AG20443 (cell line): ENCODE measurements around the gene RGPD8.
A peak's percentile ranks its signal among the peaks of the same experiment; 100 is the strongest.
"Not testable (repeated sequence)": the region's sequence is repeated elsewhere in the genome, so short reads cannot be mapped to it uniquely, and the experiment has no call there.

Experiments
- DNase-seq: peaks from one replicate; pipeline ENCODE4 v3.0.0; 2012; ENCODE audit warnings: low spot score, mixed read lengths

Gene RGPD8

GRCh38 chr2:112433480-112433879, at the start of gene RGPD8:
RGPD8 (minus strand) TSS chr2:112433645; CDS start chr2:112433453, 192 bp downstream.
- DNase-seq = peak; percentile 61

DNA sequence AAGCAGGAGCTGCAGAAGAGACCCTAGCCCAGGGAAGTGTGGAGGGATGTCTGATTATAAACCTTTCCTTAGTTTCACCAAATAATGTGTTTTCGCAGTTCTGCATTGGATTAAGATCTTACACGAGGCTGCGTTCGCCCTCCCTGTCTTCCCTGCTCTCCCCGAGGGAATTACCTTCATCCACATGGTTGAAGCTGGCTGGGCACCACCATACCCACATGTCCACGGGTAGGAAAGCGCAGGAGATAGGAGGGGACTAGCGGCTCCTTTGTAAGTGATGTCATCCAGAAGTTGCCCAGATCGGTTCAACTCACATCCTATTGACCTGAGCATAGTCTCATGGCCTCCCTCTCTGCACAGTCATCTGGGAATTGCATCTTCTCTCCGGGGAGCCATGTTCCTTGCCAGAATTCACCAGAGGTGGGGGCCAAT, 49.6 kb upstream of the RGPD8 start:
- peak; percentile 55 for DNase-seq

- peak; percentile 50 for DNase-seq
These were observed 49.0 kb upstream of the RGPD8 start for GRCh38 chr2:112482309-112483041.

- DNase-seq = peak; percentile 93
These were observed 48.2 kb upstream of the RGPD8 start, which contains the start of gene TTL for GRCh38 chr2:112481528-112482233. TTL (plus strand) TSS chr2:112482156; CDS start chr2:112482345, 189 bp downstream.

DNA sequence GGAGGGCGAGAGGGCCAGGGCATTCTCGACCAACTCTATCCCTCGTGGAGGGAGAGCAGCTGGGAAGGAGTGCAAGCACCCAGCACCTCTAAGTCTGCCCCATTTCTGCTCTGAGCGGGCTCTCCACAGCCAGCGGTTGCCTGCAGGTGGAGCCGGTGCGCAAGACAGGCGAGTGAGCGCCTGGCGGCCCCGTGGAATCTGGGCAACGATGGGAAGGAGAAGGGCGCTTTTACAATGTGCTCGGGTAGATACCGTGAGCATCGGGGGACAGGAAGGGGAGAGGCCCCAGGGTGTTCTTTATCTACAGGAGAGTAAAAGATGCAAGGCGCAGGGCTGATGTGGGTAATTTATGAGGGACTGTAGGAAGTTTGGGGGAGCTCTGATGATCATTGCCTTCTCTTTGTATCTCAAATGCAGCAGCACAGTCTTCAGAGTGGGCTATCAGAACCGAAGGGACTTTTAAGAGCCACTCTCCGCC, 47.6 kb upstream of the RGPD8 start:
- peak; percentile 93 for DNase-seq

DNA sequence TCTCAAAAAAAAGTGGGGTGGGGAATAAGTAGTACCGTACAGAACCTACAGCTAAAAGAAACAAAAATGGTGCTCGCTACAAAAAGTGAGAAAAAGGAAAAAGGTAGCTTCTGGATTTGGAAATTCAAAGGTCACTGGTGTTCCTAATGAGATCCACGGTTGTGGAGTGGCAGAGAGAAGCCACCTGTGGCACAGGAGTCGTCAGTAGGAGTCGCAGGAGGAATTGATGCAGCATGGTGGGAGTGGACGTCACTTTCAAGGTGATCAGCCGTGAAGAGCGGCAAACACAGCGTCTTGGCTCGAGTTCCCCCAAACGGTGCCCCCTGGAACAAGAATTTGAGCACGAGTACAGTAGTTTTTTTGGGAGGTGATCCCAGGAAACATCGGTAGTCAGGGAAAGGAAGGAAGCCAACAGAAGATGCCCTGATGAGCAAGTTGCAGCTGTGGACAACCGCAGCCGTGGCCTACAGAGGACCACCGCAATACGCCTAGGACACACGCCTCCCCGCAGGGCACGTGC, 47.1 kb upstream of the RGPD8 start:
- no peak for DNase-seq

GRCh38 chr2:112476434-112476833, 43.0 kb upstream of the RGPD8 start:
- DNase-seq = no peak

DNA sequence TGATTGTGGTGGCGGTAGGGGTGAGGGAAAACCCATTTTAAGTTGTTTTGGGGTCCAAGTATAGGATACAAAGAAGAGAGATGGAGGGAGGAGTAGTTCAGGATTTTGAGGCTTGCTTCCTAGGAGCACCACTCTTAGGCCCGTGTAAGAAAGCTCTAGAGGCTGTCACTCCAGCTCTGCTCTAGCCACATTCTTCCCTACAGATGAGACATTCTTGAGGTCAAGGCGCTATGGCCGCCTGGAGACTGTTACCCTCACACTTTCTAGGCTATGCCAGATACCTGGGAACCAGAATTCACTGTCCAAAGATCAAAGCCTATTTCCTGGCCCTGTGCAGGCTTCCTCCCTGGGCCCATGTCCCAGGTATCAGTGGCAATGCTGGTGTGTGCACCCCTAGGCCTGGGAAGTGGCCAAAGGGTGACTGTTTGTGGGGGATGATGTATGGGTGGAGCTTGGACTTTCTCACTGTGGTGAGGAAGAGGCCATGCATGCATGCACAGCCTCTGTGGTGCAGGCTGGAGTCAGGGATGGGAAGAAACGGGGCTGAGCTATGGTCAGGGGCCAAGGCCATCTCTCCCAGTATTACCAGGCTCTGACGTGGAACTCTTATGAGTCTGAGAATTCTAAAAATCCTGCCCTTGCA, 41.5 kb upstream of the RGPD8 start:
- peak; percentile 78 for DNase-seq

GRCh38 chr2:112472547-112473263, 39.3 kb upstream of the RGPD8 start:
- DNase-seq = no peak

- DNase-seq = peak; percentile 66
These were observed 31.9 kb upstream of the RGPD8 start for GRCh38 chr2:112465382-112465781.

GRCh38 chr2:112463256-112463655, 29.8 kb upstream of the RGPD8 start:
- no peak for DNase-seq

DNA sequence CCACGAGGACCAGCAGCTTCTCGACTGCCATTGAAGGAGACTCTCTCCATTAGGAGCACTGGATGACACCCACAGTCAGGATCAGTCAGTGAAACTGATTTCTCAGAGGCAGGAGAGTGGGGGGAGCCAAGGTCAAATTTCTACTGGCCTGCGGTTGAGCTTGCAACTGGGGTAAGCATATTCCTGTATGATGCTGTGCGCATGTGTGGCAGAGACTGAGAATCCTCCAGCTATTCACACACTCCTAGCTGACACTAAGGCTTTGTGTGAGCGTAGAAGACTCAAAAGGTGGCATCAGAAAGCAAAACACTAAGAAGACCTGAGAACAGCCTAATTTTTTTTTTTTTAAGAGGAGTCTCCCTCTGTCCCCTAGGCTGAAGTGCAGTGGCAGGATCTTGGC, 28.7 kb upstream of the RGPD8 start:
- no peak for DNase-seq

- DNase-seq = no peak
These were observed 25.9 kb upstream of the RGPD8 start for GRCh38 chr2:112459372-112459771.

DNA sequence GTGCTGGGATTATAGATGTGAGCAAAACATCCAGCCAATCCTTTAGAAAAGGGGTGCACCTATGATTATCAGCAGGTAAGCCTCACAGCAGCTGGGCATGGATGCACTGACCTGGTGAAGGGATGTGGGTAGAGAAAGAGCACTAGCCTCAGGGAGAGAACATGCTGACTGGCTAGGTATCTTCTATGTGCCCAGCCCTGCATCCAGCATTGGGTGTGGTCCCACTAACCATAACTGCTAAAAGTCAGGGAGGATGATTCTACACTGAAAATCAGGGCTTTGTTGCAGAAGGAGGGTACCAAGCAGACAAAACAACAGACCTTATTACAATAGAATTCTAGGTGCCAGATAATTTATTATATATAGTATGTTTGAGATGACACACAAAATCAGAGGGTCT, 21.1 kb upstream of the RGPD8 start:
- no peak for DNase-seq

DNA sequence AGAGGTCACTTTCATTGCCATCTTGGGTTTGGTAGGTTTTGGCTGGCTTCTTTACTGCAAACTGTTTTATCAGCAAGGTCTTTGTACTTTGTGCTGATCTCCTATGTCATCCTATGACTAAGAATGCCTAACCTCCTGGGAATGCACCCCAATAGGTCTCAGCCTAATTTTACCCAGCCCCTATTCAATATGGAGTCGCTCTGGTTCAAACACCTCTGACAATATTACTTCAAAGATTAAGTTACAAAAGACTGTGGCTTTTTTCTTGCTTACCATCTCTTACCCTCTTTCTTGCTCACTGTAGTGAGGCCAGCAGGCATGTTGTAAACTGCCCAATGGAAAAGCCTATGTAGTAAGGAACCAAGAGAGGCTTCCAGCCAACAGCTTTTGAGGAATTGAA, 17.9 kb upstream of the RGPD8 start:
- DNase-seq = no peak

DNA sequence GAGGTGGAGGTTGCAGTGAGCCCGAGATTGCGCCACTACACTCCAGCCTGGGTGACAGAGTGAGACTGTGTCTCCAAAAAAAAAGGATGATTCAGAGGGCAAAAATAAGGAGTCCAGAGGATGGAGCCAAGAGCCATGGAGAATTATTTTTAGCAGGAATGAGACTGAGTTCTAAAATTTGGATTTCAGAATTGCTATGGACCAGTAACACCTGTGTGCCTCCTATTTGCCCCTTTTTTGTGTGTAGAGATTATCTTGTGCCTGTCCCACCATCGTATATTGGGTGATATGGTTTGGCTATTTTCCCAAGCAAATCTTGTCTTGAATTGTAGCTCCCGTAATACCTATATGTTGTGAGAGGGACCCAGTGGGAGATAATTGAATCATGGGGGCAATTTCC, 16.4 kb upstream of the RGPD8 start:
- no peak for DNase-seq

DNA sequence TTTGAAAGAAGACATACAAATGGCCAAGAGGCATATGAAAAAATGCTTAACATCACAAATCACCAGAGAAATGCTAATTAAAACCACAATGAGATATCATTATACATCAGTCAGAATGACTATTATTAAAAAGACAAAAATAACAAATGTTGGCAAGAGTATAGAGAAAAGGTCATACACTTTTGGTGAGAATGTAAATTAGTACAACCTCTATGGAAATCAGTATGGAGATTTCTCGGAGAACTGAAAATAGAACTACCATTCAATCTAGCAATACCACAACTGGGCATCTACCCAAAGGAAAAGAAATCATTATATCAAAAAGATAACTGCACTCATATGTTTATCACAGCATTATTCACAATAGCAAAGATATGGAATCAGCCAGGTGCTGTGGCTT, 10.8 kb upstream of the RGPD8 start:
- DNase-seq = not testable (repeated sequence)

- DNase-seq = not testable (repeated sequence)
These were observed 5.3 kb upstream of the RGPD8 start for GRCh38 chr2:112438603-112439261.

- DNase-seq = not testable (repeated sequence)
These were observed 4.0 kb upstream of the RGPD8 start for GRCh38 chr2:112437405-112437831.

- not testable (repeated sequence) for DNase-seq
These were observed 3.5 kb upstream of the RGPD8 start for GRCh38 chr2:112436993-112437392.
